ENCODE results near the gene TUBE1.

DNA sequence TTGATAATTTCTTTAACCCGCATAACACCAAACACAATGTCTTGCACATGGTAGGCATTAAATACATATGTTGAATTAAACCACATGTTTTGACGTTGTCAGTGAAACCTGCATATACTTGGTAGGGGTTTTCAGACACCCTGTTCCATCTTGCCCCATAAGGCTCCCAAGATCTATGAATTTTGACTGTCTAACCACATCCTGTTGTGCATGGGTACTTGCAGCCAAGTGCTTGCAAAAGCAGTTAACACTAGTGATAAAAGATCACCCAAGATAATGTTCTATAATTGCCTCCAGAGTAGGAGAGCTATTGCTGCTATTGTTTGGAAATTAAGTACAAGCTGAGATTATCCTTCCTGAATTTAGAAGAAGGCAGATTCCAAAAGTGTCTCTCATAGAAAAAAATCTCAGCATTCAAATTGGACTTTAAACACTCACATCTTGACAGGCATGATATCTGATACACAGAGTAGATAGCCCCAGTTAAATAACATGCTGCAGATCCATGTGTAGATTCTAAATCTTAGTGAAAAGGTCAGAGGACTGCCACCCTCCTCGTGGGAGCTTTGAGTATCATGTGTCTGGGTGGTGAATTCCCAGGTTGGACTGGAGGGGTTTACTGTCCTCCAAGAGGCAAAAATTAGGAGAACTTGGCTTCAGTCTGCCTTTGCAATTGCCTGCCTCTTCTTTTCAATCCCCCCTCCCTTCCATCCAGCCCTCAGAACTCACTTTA is 59.2 kb downstream of the TUBE1 start:
- TF ChIP-seq, protein P1, sequence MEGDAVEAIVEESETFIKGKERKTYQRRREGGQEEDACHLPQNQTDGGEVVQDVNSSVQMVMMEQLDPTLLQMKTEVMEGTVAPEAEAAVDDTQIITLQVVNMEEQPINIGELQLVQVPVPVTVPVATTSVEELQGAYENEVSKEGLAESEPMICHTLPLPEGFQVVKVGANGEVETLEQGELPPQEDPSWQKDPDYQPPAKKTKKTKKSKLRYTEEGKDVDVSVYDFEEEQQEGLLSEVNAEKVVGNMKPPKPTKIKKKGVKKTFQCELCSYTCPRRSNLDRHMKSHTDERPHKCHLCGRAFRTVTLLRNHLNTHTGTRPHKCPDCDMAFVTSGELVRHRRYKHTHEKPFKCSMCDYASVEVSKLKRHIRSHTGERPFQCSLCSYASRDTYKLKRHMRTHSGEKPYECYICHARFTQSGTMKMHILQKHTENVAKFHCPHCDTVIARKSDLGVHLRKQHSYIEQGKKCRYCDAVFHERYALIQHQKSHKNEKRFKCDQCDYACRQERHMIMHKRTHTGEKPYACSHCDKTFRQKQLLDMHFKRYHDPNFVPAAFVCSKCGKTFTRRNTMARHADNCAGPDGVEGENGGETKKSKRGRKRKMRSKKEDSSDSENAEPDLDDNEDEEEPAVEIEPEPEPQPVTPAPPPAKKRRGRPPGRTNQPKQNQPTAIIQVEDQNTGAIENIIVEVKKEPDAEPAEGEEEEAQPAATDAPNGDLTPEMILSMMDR (IDR thresholded peaks at IDR 0.05), result no peak
- TF ChIP-seq POLR2A (IDR thresholded peaks at IDR 0.05), result no peak
